ENCODE measurements around the gene RAB3IL1. TPM values are rescaled to one million over a fixed set of nuclear protein-coding genes. Genes with fewer than 3 reads are reported as not detected.

The RAB3IL1 gene
- total RNA-seq, 1 experiment from 2014 or later = 0.40 TPM

- no peak for DNase-seq (ENCODE audit: low read depth)
Observed at GRCh38 chr11:61952882-61953281, 35.5 kb upstream of the RAB3IL1 start.

- no peak for DNase-seq (ENCODE audit: low read depth)
Observed at GRCh38 chr11:61951484-61952135, 34.2 kb upstream of the RAB3IL1 start.

GRCh38 chr11:61950035-61950547 is 32.7 kb upstream of the RAB3IL1 start, which contains the start of gene BEST1:
TSS of gene BEST1 (plus strand) at chr11:61950351. CDS start at chr11:61951807, 1,456 bp downstream.
- DNase-seq (ENCODE audit: low read depth) = no peak

- peak; percentile 63 for DNase-seq (ENCODE audit: low read depth)
Observed at GRCh38 chr11:61949169-61950034, 32.0 kb upstream of the RAB3IL1 start.

GRCh38 chr11:61948505-61948904 is 31.1 kb upstream of the RAB3IL1 start:
- DNase-seq (ENCODE audit: low read depth) = no peak

GRCh38 chr11:61947486-61948210 is 30.3 kb upstream of the RAB3IL1 start:
- DNase-seq (ENCODE audit: low read depth) = peak; percentile 73

GRCh38 chr11:61946894-61947293 is 29.5 kb upstream of the RAB3IL1 start:
- no peak for DNase-seq (ENCODE audit: low read depth)

- DNase-seq (ENCODE audit: low read depth) = no peak
Observed at GRCh38 chr11:61945191-61945590, 27.8 kb upstream of the RAB3IL1 start.

GRCh38 chr11:61940466-61940865 is 23.1 kb upstream of the RAB3IL1 start:
- no peak for DNase-seq (ENCODE audit: low read depth)

GRCh38 chr11:61935861-61936260 is 18.5 kb upstream of the RAB3IL1 start:
- DNase-seq (ENCODE audit: low read depth) = no peak

GRCh38 chr11:61930933-61931332 is 13.6 kb upstream of the RAB3IL1 start:
- DNase-seq (ENCODE audit: low read depth) = no peak

GRCh38 chr11:61928606-61929005 is 11.2 kb upstream of the RAB3IL1 start:
- DNase-seq (ENCODE audit: low read depth) = no peak

GRCh38 chr11:61927501-61927900 is 10.1 kb upstream of the RAB3IL1 start:
- DNase-seq (ENCODE audit: low read depth) = no peak

GRCh38 chr11:61926235-61926634 is 8.9 kb upstream of the RAB3IL1 start:
- no peak for DNase-seq (ENCODE audit: low read depth)

- DNase-seq (ENCODE audit: low read depth) = no peak
Observed at GRCh38 chr11:61925736-61926135, 8.4 kb upstream of the RAB3IL1 start.

- no peak for DNase-seq (ENCODE audit: low read depth)
Observed at GRCh38 chr11:61924064-61924455, 6.7 kb upstream of the RAB3IL1 start.

GRCh38 chr11:61923166-61924063 is 6.0 kb upstream of the RAB3IL1 start:
- DNase-seq (ENCODE audit: low read depth) = no peak

GRCh38 chr11:61922539-61922938 is 5.2 kb upstream of the RAB3IL1 start:
- no peak for DNase-seq (ENCODE audit: low read depth)

GRCh38 chr11:61921446-61921845 is 4.1 kb upstream of the RAB3IL1 start:
- no peak for DNase-seq (ENCODE audit: low read depth)

- DNase-seq (ENCODE audit: low read depth) = no peak
Observed at GRCh38 chr11:61919705-61920631, 2.6 kb upstream of the RAB3IL1 start.

Data from Daoy (cell line).